Hepatocyte (in vitro differentiated cells): ENCODE results near the gene CABYR. TPM values are rescaled to one million over a fixed set of nuclear protein-coding genes. Genes with fewer than 3 reads are reported as not detected.

ENCODE experiments used
- DNase-seq: peaks from one replicate; pipeline ENCODE4 v3.0.0-alpha.2; 2016; ENCODE audit warnings: low spot score
- H2AFZ ChIP-seq: fragments of 200-600 bp; sonication (generic); 2 replicates; pipeline ENCODE4 v1.6.0; 2016; ENCODE audit warnings: antibody characterized with exemption, mild to moderate bottlenecking
- H3K27ac ChIP-seq: fragments of 200-600 bp; sonication (generic); 2 replicates; pipeline ENCODE4 v1.5.1; 2016; ENCODE audit warnings: mild to moderate bottlenecking
- H3K27me3 ChIP-seq: fragments of 200-600 bp; sonication (generic); 2 replicates; pipeline ENCODE4 v1.6.1; 2016
- H3K36me3 ChIP-seq: fragments of 200-600 bp; sonication (generic); replicated peaks from 2 replicates; pipeline ENCODE4 v1.5.1; 2016; ENCODE audit warnings: low read depth; ENCODE audit not compliant: insufficient read depth
- H3K4me1 ChIP-seq: fragments of 200-600 bp; sonication (generic); 2 replicates; pipeline ENCODE4 v1.5.1; 2016; ENCODE audit warnings: mild to moderate bottlenecking, moderate library complexity; ENCODE audit not compliant: insufficient read depth
- H3K4me2 ChIP-seq: fragments of 200-600 bp; sonication (generic); 2 replicates; pipeline ENCODE4 v1.6.0; 2016
- H3K4me3 ChIP-seq: fragments of 200-600 bp; sonication (generic); 2 replicates; pipeline ENCODE4 v1.5.1; 2016; ENCODE audit warnings: mild to moderate bottlenecking
- H3K79me2 ChIP-seq: fragments of 200-600 bp; sonication (generic); 2 replicates; pipeline ENCODE4 v1.6.0; 2017; ENCODE audit warnings: mild to moderate bottlenecking
- H3K9me2 ChIP-seq: fragments of 200-600 bp; sonication (generic); replicated peaks from 2 replicates; pipeline ENCODE4 v1.6.0; 2017; ENCODE audit warnings: mild to moderate bottlenecking; ENCODE audit not compliant: insufficient read depth
- H3K9me3 ChIP-seq: fragments of 200-600 bp; sonication (generic); 2 replicates; pipeline ENCODE4 v1.5.1; 2016; ENCODE audit warnings: low read depth, mild to moderate bottlenecking
- H4K20me1 ChIP-seq: fragments of 200-600 bp; sonication (generic); 2 replicates; pipeline ENCODE4 v1.6.0; 2016; ENCODE audit warnings: mild to moderate bottlenecking; ENCODE audit not compliant: insufficient read depth, poor library complexity, severe bottlenecking
- EZH2 ChIP-seq: fragments of 200-600 bp; sonication (generic); IDR thresholded peaks from 2 replicates; pipeline ENCODE4 v1.6.1; 2016; ENCODE audit warnings: antibody characterized with exemption, mild to moderate bottlenecking, borderline replicate concordance
- EZH2phosphoT487 ChIP-seq: fragments of 200-600 bp; sonication (generic); IDR thresholded peaks from one replicate; pipeline ENCODE4 v1.6.1; 2018; ENCODE audit warnings: antibody characterized with exemption, mild to moderate bottlenecking, low read depth, moderate library complexity; ENCODE audit not compliant: unreplicated experiment, severe bottlenecking
- WGBS: methylation state at CpG from one replicate; pipeline ENCODE4 v1.1.6; 2016; ENCODE audit warnings: low lambda C conversion rate; ENCODE audit errors: missing lambda C conversion rate; 5-methylcytosine and 5-hydroxymethylcytosine counted together
- polyA plus RNA-seq: library from polyadenylated mRNA; unstranded; fragments of >200 nt; fragmentation: Nextera tagmentation; extraction: Ambion mirVana; gene quantifications from 2 replicates; pipeline ENCODE4 v1.2.1, GENCODE V29; 2016
- total RNA-seq: library from RNA; depleted of rRNA; stranded (reverse); fragments of >200 nt; gene quantifications from 2 replicates; pipeline ENCODE4 v1.2.3, GENCODE V29; 2014
- TF ChIP-seq, protein P1 (sequence below): fragments of 200-600 bp; sonication (generic); IDR thresholded peaks from 2 replicates; pipeline ENCODE4 v1.5.1; 2016; ENCODE audit warnings: antibody characterized with exemption, mild to moderate bottlenecking; ENCODE audit not compliant: poor library complexity

The CABYR gene
- total and polyA plus RNA-seq, 2 experiments from 2014 or later: 3.6 to 5.3 TPM

- Histone ChIP-seq H3K4me1 (no peaks in the 10 kb centered on the region), H3K9me3 (no peaks in the 10 kb centered on the region), H3K79me2 (no peaks in the 10 kb centered on the region), H2AFZ (no peak overlapping the region), H3K4me3 (no peak overlapping the region), H3K9me2 (no peaks in the 10 kb centered on the region), H3K4me2 (no peak overlapping the region), H4K20me1 (no peaks in the 10 kb centered on the region), H3K36me3 (no peaks in the 10 kb centered on the region), H3K27ac (no peak overlapping the region), H3K27me3 (no peaks in the 10 kb centered on the region)
- no peak for TF ChIP-seq EZH2
- TF ChIP-seq EZH2phosphoT487: no peak
- TF ChIP-seq, protein P1, sequence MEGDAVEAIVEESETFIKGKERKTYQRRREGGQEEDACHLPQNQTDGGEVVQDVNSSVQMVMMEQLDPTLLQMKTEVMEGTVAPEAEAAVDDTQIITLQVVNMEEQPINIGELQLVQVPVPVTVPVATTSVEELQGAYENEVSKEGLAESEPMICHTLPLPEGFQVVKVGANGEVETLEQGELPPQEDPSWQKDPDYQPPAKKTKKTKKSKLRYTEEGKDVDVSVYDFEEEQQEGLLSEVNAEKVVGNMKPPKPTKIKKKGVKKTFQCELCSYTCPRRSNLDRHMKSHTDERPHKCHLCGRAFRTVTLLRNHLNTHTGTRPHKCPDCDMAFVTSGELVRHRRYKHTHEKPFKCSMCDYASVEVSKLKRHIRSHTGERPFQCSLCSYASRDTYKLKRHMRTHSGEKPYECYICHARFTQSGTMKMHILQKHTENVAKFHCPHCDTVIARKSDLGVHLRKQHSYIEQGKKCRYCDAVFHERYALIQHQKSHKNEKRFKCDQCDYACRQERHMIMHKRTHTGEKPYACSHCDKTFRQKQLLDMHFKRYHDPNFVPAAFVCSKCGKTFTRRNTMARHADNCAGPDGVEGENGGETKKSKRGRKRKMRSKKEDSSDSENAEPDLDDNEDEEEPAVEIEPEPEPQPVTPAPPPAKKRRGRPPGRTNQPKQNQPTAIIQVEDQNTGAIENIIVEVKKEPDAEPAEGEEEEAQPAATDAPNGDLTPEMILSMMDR: no peak
- DNase-seq: no peak
- WGBS: 95% methylated on average over 3 of the region's 3 CpGs
Measured at GRCh38 chr18:24153397-24153796, 14.5 kb downstream of the CABYR start.

DNA sequence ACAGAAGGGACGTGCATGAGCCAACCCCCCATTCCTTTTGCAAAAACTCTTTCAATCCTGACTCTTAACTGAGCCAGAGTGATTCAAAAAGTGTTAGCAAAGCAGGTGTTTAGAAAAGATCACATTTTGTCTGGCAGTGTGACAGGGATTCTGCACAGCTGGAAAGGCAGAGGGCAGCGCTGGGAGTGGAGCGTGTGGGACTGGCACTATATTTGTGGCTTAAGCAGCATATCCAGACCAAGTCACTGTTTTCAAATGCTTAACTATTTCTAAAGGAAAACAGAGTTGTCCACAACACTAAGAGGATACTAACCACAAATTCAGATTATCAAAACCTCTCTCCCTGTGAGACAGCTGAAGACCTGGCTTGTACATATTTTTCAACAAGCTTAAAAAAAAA is 19.0 kb downstream of the CABYR start:
- Histone ChIP-seq H3K4me3 (no peak overlapping the region), H3K79me2 (no peaks in the 10 kb centered on the region), H4K20me1 (no peaks in the 10 kb centered on the region), H3K27me3 (no peaks in the 10 kb centered on the region), H3K4me2 (no peak overlapping the region), H3K27ac (no peak overlapping the region), H3K36me3 (peaks cover under 1% of the 10 kb centered on the region), H2AFZ (no peak overlapping the region), H3K9me2 (no peaks in the 10 kb centered on the region), H3K4me1 (peaks cover 10% of the 10 kb centered on the region), H3K9me3 (no peaks in the 10 kb centered on the region)
- DNase-seq: no peak
- WGBS: 96% methylated on average over 3 of the region's 3 CpGs
- TF ChIP-seq EZH2phosphoT487 (no peak), EZH2 (no peak)
- TF ChIP-seq, protein P1: no peak

- H3K9me3 ChIP-seq: no peaks in the 10 kb centered on the region
- 97% methylated on average over 5 of the region's 5 CpGs for WGBS
- H3K4me2 ChIP-seq: no peak overlapping the region
Measured at GRCh38 chr18:24160086-24160485, 21.2 kb downstream of the CABYR start.

More at GRCh38 chr18:24160086-24160485, 21.2 kb downstream of the CABYR start:
- no peaks in the 10 kb centered on the region for H3K27me3 ChIP-seq
- H3K9me2 ChIP-seq: no peaks in the 10 kb centered on the region
- peaks cover 4% of the 10 kb centered on the region for H3K36me3 ChIP-seq
- no peak for DNase-seq
- H3K4me1 ChIP-seq: peaks cover 10% of the 10 kb centered on the region
- no peak overlapping the region for H3K27ac ChIP-seq
- H2AFZ ChIP-seq: no peak overlapping the region
- TF ChIP-seq, protein P1: no peak
- TF ChIP-seq EZH2phosphoT487: no peak
- TF ChIP-seq EZH2: no peak
- H3K4me3 ChIP-seq: no peak overlapping the region
- no peaks in the 10 kb centered on the region for H4K20me1 ChIP-seq
- H3K79me2 ChIP-seq: no peaks in the 10 kb centered on the region
